Loucy (cell line): ENCODE data around the gene SEPHS1.

Experiments used
- EZH2phosphoT487 ChIP-seq: fragments of 200-600 bp; IDR thresholded peaks from 2 replicates; pipeline ENCODE4 v1.6.1; 2018; ENCODE audit warnings: antibody characterized with exemption, mild to moderate bottlenecking, moderate library complexity, borderline replicate concordance
- TF ChIP-seq, protein P1 (sequence below): fragments of 200-600 bp; sonication (generic); conservative IDR thresholded peaks from 2 replicates; pipeline ENCODE4 v1.5.1; 2014; ENCODE audit warnings: mild to moderate bottlenecking, antibody characterized with exemption, low read length

DNA sequence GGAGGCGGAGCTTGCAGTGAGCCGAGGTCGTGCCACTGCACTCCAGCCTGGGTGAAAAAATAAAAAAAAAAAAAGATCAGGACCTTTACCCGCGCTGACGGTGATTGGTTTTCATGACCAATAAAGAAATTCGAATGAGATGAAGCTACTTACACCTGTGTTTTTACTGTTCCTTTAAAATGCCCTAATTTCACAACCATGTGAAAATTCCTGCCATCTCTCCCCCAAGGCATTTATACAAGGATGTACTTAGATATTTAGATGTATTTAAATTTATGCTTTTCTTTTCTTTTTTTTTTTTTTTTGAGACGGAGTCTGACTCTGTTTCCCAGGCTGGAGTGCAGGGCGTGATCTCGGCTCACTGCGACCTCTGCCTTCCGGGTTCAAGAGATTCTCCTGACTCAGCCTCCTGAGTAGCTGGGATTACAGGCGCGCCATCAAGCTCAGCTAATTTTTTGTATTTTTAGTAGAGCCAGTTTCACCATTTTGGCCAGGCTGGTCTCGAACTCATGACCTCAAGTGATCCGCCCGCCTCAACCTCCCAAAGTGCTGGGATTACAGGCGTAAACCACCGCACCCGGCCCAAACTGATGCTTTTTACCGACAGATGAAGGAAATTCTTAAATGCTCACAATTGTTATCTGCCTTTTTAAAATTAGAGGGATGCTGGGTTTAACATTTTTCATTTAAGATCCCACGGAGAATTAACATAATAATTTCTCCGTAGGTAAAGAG lies 45.1 kb downstream of the SEPHS1 start:
- TF ChIP-seq, protein P1, sequence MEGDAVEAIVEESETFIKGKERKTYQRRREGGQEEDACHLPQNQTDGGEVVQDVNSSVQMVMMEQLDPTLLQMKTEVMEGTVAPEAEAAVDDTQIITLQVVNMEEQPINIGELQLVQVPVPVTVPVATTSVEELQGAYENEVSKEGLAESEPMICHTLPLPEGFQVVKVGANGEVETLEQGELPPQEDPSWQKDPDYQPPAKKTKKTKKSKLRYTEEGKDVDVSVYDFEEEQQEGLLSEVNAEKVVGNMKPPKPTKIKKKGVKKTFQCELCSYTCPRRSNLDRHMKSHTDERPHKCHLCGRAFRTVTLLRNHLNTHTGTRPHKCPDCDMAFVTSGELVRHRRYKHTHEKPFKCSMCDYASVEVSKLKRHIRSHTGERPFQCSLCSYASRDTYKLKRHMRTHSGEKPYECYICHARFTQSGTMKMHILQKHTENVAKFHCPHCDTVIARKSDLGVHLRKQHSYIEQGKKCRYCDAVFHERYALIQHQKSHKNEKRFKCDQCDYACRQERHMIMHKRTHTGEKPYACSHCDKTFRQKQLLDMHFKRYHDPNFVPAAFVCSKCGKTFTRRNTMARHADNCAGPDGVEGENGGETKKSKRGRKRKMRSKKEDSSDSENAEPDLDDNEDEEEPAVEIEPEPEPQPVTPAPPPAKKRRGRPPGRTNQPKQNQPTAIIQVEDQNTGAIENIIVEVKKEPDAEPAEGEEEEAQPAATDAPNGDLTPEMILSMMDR, result no peak
- no peak for TF ChIP-seq EZH2phosphoT487
